ENCODE measurements around the gene ANKRD42.

ANKRD42 gene

DNA sequence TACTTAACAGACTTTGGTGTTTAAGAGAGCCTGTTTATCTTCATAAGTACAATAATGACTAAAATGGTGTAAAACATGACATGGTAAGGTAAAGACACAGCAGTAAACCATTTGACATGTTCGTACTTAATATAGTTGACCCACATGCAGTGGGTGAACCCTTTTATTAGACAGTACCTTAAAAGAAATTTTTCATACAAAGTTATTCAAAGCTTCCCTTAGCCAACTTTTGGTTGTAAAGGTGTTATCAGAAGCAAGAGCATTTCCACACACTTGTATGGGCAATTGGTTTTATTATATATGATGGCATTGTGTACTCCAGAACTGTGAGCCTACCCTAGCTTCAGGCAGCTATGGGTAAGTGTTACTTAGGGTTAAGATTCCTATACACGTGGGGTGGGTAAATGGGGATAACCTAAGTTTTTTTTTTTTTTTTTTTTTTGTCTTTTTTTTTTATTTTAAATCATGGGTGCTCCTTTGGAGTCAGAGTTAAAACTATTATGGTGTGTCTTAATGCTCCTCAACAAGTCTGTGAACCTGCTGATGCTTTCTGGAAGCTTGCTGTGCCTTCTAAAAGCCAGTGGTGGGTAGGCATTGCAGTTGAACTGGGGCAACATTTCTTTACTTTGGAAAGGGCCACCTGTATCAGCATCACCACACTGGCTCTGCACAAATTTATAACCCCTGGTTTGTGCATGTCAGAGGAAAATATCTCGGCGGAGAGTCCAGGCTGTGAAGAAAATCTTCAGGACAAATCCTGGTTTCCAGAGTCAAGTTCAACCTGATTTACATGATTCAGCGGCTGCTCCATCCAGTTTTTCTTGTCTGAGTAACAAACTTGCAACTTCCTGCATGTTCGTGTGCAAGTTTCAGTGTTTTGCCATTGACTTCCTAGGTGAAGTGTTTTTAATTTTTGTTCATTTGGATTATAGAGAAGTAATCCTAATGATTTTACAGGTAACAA, 33.3 kb upstream of the ANKRD42 start:
- Mint-ChIP-seq H3K9me3 (no peaks in the 10 kb centered on the region), H3K27ac (peak overlapping the region; percentile 90), H3K4me3 (peak overlapping the region; percentile 98 to 100), H3K4me1 (peaks cover 18 to 40% of the 10 kb centered on the region in 2 donors), H3K27me3 (no peaks in the 10 kb centered on the region), H3K36me3 (peaks cover 45 to 57% of the 10 kb centered on the region in 2 donors)
- no peak for DNase-seq
- no peak for ATAC-seq (replicated peaks)

DNA sequence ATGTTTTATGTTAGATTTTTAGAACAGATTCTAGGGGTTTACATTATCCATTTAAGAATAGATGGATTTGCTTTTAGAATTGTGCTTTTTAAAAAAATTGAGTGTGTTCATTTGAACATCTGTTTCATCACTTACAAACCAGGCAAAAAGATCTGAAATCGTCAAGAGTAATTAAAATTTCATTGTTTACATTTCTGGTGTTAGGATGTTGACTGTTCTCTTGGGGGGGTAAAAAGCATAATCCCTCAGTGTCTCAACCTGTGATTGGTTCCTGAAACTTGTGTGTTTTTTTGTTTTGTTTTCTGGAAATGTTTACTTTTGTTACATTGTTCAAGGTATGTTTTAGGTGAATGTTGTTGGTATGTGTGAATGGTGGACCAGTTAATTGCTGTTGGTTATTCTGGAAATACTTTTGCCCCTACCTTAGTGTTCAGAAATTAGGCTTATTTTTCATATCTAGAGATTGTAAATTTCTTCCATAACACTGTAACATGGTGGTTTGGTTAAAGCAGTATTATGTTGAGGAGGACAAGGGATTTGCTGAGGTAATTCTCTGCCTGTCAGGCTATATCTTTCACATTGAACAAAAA, 31.8 kb upstream of the ANKRD42 start:
- no peaks in the 10 kb centered on the region for H3K27me3 Mint-ChIP-seq
- DNase-seq (no peak), ATAC-seq (replicated peaks) (no peak)
- peaks cover 57 to 69% of the 10 kb centered on the region in 2 donors for H3K36me3 Mint-ChIP-seq
- H3K27ac Mint-ChIP-seq: peak overlapping the region; percentile 42
- peak overlapping the region; percentile 51 to 69 for H3K4me3 Mint-ChIP-seq
- peaks cover 25 to 46% of the 10 kb centered on the region in 2 donors for H3K4me1 Mint-ChIP-seq
- no peaks in the 10 kb centered on the region for H3K9me3 Mint-ChIP-seq

- H3K4me3 Mint-ChIP-seq: peak overlapping the region in 1 of 2 donors; percentile 69
Observed at GRCh38 chr11:83162377-83162776, 31.1 kb upstream of the ANKRD42 start.

GRCh38 chr11:83166193-83166866, 27.2 kb upstream of the ANKRD42 start:
- DNase-seq (no peak), ATAC-seq (replicated peaks) (no peak)
- Mint-ChIP-seq H3K27me3 (no peaks in the 10 kb centered on the region), H3K27ac (peak overlapping the region; percentile 6), H3K36me3 (peaks cover 49 to 60% of the 10 kb centered on the region in 2 donors), H3K9me3 (no peaks in the 10 kb centered on the region), H3K4me1 (peaks cover 42 to 60% of the 10 kb centered on the region in 2 donors), H3K4me3 (no peak overlapping the region)

More at GRCh38 chr11:83162377-83162776, 31.1 kb upstream of the ANKRD42 start:
- Mint-ChIP-seq H3K36me3 (peaks cover 54 to 65% of the 10 kb centered on the region in 2 donors), H3K9me3 (no peaks in the 10 kb centered on the region), H3K4me1 (peaks cover 26 to 47% of the 10 kb centered on the region in 2 donors), H3K27ac (no peak overlapping the region), H3K27me3 (no peaks in the 10 kb centered on the region)
- DNase-seq (no peak), ATAC-seq (replicated peaks) (peak; percentile 38 to 51)

DNA sequence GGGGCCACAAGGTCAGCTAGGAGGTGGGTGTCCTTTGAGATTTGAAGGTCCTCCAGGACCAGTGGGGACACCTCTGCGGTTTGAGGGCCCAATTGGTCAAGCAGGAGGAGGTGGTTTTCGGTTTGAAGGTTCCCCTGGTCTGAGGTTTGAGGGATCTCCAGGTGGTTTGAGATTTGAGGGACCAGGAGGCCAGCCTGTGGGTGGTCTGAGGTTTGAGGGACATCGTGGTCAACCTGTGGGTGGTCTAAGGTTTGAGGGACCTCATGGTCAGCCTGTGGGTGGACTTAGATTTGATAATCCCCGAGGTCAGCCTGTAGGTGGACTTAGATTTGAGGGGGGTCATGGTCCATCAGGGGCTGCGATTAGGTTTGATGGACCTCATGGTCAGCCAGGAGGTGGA, 24.8 kb upstream of the ANKRD42 start:
- ATAC-seq (replicated peaks): no peak
- DNase-seq: no peak
- Mint-ChIP-seq H3K9me3 (no peaks in the 10 kb centered on the region), H3K27ac (peak overlapping the region; percentile 62), H3K27me3 (no peaks in the 10 kb centered on the region), H3K36me3 (peaks cover 54 to 61% of the 10 kb centered on the region in 2 donors), H3K4me1 (peaks cover 44 to 70% of the 10 kb centered on the region in 2 donors), H3K4me3 (peak overlapping the region; percentile 41 to 59)

DNA sequence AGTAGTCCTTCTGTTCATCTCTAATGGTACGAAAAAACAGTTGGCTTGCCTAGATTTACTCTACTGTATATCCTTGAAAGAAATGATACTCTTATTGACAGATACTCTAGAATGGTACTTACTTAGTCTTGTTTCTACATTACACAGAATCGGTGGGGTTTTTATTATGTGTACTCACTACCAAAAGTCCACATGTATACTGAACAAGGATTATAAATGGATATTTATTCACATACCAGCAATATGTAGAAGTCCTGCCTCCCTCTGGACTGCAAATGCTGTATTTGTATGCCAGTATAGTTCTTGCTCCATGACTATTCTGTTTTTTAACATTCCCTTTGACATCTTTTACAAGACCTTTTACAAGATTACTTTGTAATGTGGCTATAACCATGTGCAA, 22.6 kb upstream of the ANKRD42 start:
- Mint-ChIP-seq H3K9me3 (no peaks in the 10 kb centered on the region), H3K36me3 (peaks cover 47 to 54% of the 10 kb centered on the region in 2 donors), H3K27me3 (no peaks in the 10 kb centered on the region), H3K4me1 (peaks cover 48 to 79% of the 10 kb centered on the region in 2 donors), H3K4me3 (peak overlapping the region; percentile 46 to 63), H3K27ac (no peak overlapping the region)
- no peak for ATAC-seq (replicated peaks)
- no peak for DNase-seq

DNA sequence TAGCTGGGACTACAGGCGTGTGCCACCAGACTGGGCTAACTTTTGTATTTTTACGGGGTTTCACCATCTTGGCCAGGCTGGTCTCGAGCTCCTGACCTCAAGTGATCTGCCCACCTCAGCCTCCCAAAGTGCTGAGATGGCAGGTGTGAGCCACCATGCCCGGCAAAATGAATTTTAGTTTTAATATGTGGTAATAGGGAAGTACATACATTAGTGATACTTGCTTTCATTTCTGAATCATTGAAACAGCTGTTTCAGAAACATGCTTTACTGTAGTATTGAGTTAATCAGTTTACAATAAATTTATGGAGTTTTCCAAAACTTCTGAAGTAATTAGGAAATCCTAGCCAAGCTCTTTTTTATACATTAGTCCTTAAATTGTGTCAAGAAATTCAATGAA, 21.0 kb upstream of the ANKRD42 start:
- peak overlapping the region; percentile 67 for H3K27ac Mint-ChIP-seq
- H3K9me3 Mint-ChIP-seq: no peaks in the 10 kb centered on the region
- peak in 1 of 2 donors; percentile 21 for ATAC-seq (replicated peaks)
- H3K4me3 Mint-ChIP-seq: peak overlapping the region in 1 of 2 donors; percentile 53
- peaks cover 45 to 76% of the 10 kb centered on the region in 2 donors for H3K4me1 Mint-ChIP-seq
- H3K36me3 Mint-ChIP-seq: peaks cover 42 to 51% of the 10 kb centered on the region in 2 donors
- DNase-seq: no peak
- H3K27me3 Mint-ChIP-seq: no peaks in the 10 kb centered on the region

DNA sequence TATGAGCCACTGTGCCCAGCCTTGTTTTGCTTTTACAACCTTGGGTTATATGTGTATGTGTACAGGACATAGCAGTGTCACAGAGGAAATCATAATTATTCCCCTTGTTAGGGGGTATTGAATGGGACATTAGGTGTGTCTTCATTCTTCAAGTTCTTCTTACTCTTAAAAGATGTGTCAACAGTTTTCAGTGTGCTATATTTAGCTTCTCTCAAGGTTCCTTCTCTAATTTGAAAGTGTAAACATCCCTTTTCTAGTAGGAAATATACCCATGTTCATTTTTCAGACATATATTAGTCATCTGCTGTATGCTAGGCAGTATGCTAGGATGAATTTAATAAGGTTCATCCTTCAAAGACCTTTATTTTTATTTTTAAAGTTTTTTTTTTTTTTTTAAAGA, 19.5 kb upstream of the ANKRD42 start:
- peaks cover 34 to 65% of the 10 kb centered on the region in 2 donors for H3K4me1 Mint-ChIP-seq
- no peaks in the 10 kb centered on the region for H3K27me3 Mint-ChIP-seq
- ATAC-seq (replicated peaks) (peak; percentile 77 to 81), DNase-seq (no peak)
- H3K9me3 Mint-ChIP-seq: no peaks in the 10 kb centered on the region
- no peak overlapping the region for H3K4me3 Mint-ChIP-seq
- no peak overlapping the region for H3K27ac Mint-ChIP-seq
- peaks cover 31 to 36% of the 10 kb centered on the region in 2 donors for H3K36me3 Mint-ChIP-seq

GRCh38 chr11:83175815-83176214, 17.7 kb upstream of the ANKRD42 start:
- H3K36me3 Mint-ChIP-seq: peaks cover 28 to 30% of the 10 kb centered on the region in 2 donors
- no peaks in the 10 kb centered on the region for H3K27me3 Mint-ChIP-seq
- no peak overlapping the region for H3K27ac Mint-ChIP-seq
- H3K4me3 Mint-ChIP-seq: no peak overlapping the region
- DNase-seq (no peak), ATAC-seq (replicated peaks) (no peak)
- peaks cover 24 to 53% of the 10 kb centered on the region in 2 donors for H3K4me1 Mint-ChIP-seq
- no peaks in the 10 kb centered on the region for H3K9me3 Mint-ChIP-seq

DNA sequence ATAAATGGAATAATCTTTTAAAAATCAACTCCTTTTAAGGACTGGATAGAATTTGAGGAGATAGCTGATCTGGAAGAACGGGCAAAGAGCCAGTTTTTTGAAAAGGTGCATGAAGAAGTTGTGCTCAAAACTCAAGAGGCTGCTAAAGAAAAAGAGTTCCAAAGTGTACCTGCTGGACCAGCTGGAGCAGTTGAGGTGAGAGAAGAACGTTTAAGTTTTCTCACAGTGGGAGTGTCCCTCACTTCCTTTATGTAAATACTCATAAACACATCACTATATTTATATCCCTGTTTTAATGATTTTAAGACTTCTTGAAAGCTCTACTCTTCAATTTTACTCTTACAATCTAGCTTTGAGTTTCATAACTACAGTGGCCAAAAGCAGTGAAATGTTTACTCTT, 11.7 kb upstream of the ANKRD42 start:
- H3K27me3 Mint-ChIP-seq: no peaks in the 10 kb centered on the region
- peaks cover 0 to 6% of the 10 kb centered on the region in 2 donors for H3K4me1 Mint-ChIP-seq
- H3K27ac Mint-ChIP-seq: no peak overlapping the region
- peaks cover 3% of the 10 kb centered on the region in 2 donors for H3K9me3 Mint-ChIP-seq
- DNase-seq (no peak), ATAC-seq (replicated peaks) (no peak)
- no peak overlapping the region for H3K4me3 Mint-ChIP-seq
- peaks cover 24 to 28% of the 10 kb centered on the region in 2 donors for H3K36me3 Mint-ChIP-seq

DNA sequence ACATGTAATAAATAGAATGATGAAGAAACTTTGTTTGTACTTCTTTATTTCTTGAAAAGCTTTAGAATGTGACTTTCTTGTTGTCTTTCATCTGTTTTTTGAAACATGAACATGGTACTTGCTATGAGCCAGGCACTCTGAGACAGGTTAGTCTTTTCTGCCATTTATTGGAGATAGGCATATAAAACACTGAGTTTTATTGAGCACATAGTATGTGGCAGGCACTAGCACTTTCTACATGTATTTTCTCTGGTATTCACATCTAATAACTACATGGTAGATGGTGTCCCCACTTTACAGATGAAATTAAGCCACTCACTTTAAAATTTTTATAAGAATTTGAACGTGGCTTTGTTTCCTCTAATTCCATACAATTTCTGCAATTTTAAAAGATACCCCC, 7.7 kb upstream of the ANKRD42 start:
- no peak overlapping the region for H3K4me3 Mint-ChIP-seq
- ATAC-seq (replicated peaks): no peak
- no peak for DNase-seq
- peaks cover 3 to 4% of the 10 kb centered on the region in 2 donors for H3K9me3 Mint-ChIP-seq
- no peaks in the 10 kb centered on the region for H3K27me3 Mint-ChIP-seq
- H3K36me3 Mint-ChIP-seq: peaks cover 31 to 57% of the 10 kb centered on the region in 2 donors
- H3K27ac Mint-ChIP-seq: no peak overlapping the region
- no peaks in the 10 kb centered on the region for H3K4me1 Mint-ChIP-seq

DNA sequence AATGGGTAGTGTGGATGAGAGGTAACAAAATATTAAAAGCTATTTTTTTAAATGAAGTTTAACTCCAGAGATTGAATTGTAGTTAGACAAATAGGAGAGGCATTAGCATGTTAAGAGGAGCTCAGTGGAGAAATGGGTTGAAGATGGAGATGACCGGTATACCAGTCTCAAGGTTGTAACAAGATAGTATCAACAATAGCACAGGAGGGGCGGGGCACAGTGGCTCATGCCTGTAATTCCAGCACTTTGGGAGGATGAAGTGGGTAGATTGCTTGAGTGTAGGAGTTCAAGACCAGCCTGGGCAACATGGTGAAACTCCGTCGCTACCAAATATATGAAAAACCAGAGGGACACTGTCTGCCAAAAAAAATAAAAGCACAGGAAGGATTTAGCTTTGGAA, 6.0 kb upstream of the ANKRD42 start:
- Mint-ChIP-seq H3K27ac (no peak overlapping the region), H3K36me3 (peaks cover 30 to 53% of the 10 kb centered on the region in 2 donors), H3K4me1 (peaks cover 3% of the 10 kb centered on the region in 2 donors)

GRCh38 chr11:83191491-83191890, 2.0 kb upstream of the ANKRD42 start:
- DNase-seq (no peak), ATAC-seq (replicated peaks) (no peak)
- peaks cover 24 to 41% of the 10 kb centered on the region in 2 donors for H3K36me3 Mint-ChIP-seq
- peaks cover 22 to 29% of the 10 kb centered on the region in 2 donors for H3K4me1 Mint-ChIP-seq
- H3K27me3 Mint-ChIP-seq: no peaks in the 10 kb centered on the region
- H3K9me3 Mint-ChIP-seq: peaks cover 3 to 4% of the 10 kb centered on the region in 2 donors
- no peak overlapping the region for H3K27ac Mint-ChIP-seq
- no peak overlapping the region for H3K4me3 Mint-ChIP-seq

More for the DNA sequence above, 6.0 kb upstream of the ANKRD42 start:
- ATAC-seq (replicated peaks): peak in 1 of 2 donors; percentile 16
- peaks cover 3 to 4% of the 10 kb centered on the region in 2 donors for H3K9me3 Mint-ChIP-seq
- H3K27me3 Mint-ChIP-seq: no peaks in the 10 kb centered on the region
- H3K4me3 Mint-ChIP-seq: no peak overlapping the region
- no peak for DNase-seq

DNA sequence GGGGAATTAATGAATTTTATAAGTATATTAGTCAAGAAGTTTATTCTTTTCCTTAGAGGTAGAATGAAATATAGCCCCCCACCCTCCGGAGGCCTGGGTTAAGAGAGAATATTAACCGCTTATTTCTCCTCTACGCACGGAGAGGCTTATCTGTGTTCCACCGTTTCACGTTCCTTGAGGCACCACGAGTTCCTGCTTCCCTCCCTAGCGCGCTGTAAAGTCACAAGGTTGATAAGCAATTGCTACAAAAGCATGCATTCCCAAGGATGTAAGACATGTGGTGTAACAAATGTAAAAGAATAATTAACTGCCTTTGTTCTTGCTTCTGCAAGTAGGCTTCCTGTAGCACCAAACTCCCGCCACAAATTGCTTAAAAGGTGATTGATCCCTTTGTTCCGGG, 1.5 kb upstream of the ANKRD42 start:
- ATAC-seq (replicated peaks) (no peak), DNase-seq (no peak)
- H3K4me3 Mint-ChIP-seq: peak overlapping the region; percentile 96 to 99
- no peaks in the 10 kb centered on the region for H3K27me3 Mint-ChIP-seq
- no peaks in the 10 kb centered on the region for H3K9me3 Mint-ChIP-seq
- peak overlapping the region; percentile 77 for H3K27ac Mint-ChIP-seq
- peaks cover 20 to 36% of the 10 kb centered on the region in 2 donors for H3K36me3 Mint-ChIP-seq
- H3K4me1 Mint-ChIP-seq: peaks cover 25 to 34% of the 10 kb centered on the region in 2 donors

Measured in stimulated activated naive B cell treated with anti-CD40 and anti-IgM and Interleukin-4, amounts not matched to agents 10 μg/mL and 1 μg/mL and 100 μg/mL, for 72 hours (primary cell).